ENCODE data around the gene ARL16.

DNA sequence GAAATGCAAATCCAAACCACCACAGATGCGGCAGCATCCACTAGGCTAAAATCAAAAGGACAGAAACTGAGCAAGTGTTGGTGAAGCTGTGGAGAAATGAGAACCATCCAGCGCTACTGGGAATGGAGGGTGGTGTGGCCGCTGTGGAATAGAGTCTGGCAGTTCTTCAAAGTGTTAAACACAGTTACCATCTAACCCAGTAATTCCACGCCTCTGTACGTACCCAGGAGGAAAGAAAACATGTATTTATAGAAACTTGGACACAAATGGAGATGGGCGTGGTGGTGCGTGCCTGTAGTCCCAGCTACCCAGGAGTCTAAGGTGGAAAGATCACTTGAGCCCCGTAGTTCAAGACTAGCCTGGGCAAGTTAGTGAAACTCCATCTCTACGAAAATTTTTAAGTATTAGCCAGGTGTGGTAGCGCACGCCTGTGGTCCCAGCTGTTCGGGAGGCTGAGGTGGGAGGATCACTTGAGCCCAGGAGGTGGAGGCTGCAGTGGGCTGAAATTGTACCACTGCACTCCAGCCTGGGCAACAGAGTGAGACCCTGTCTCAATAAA, 40.1 kb upstream of the ARL16 start:
- TF ChIP-seq, protein P1, sequence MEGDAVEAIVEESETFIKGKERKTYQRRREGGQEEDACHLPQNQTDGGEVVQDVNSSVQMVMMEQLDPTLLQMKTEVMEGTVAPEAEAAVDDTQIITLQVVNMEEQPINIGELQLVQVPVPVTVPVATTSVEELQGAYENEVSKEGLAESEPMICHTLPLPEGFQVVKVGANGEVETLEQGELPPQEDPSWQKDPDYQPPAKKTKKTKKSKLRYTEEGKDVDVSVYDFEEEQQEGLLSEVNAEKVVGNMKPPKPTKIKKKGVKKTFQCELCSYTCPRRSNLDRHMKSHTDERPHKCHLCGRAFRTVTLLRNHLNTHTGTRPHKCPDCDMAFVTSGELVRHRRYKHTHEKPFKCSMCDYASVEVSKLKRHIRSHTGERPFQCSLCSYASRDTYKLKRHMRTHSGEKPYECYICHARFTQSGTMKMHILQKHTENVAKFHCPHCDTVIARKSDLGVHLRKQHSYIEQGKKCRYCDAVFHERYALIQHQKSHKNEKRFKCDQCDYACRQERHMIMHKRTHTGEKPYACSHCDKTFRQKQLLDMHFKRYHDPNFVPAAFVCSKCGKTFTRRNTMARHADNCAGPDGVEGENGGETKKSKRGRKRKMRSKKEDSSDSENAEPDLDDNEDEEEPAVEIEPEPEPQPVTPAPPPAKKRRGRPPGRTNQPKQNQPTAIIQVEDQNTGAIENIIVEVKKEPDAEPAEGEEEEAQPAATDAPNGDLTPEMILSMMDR (IDR thresholded peaks at IDR 0.05; ENCODE audit: poor library complexity, severe bottlenecking) = no peak
- TF ChIP-seq, protein P2, sequence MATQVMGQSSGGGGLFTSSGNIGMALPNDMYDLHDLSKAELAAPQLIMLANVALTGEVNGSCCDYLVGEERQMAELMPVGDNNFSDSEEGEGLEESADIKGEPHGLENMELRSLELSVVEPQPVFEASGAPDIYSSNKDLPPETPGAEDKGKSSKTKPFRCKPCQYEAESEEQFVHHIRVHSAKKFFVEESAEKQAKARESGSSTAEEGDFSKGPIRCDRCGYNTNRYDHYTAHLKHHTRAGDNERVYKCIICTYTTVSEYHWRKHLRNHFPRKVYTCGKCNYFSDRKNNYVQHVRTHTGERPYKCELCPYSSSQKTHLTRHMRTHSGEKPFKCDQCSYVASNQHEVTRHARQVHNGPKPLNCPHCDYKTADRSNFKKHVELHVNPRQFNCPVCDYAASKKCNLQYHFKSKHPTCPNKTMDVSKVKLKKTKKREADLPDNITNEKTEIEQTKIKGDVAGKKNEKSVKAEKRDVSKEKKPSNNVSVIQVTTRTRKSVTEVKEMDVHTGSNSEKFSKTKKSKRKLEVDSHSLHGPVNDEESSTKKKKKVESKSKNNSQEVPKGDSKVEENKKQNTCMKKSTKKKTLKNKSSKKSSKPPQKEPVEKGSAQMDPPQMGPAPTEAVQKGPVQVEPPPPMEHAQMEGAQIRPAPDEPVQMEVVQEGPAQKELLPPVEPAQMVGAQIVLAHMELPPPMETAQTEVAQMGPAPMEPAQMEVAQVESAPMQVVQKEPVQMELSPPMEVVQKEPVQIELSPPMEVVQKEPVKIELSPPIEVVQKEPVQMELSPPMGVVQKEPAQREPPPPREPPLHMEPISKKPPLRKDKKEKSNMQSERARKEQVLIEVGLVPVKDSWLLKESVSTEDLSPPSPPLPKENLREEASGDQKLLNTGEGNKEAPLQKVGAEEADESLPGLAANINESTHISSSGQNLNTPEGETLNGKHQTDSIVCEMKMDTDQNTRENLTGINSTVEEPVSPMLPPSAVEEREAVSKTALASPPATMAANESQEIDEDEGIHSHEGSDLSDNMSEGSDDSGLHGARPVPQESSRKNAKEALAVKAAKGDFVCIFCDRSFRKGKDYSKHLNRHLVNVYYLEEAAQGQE (IDR thresholded peaks at IDR 0.05; ENCODE audit: borderline replicate concordance) = no peak
- no peak for TF ChIP-seq SMC3 (conservative IDR thresholded peaks at IDR 0.05; ENCODE audit: poor library complexity)
- no peak for TF ChIP-seq POLR2AphosphoS5 (IDR thresholded peaks at IDR 0.05)
- no peak for TF ChIP-seq EZH2 (IDR thresholded peaks at IDR 0.05; ENCODE audit: borderline replicate concordance, insufficient read depth, low read length, poor library complexity, severe bottlenecking)
- no peak for TF ChIP-seq RAD21 (conservative IDR thresholded peaks at IDR 0.05)
- TF ChIP-seq TAF1 (IDR thresholded peaks at IDR 0.05; ENCODE audit: low read depth) = no peak
- TF ChIP-seq MXI1 (conservative IDR thresholded peaks at IDR 0.05; ENCODE audit: poor library complexity, severe bottlenecking) = no peak
- no peak for TF ChIP-seq EP300 (conservative IDR thresholded peaks at IDR 0.05; ENCODE audit: poor library complexity, severe bottlenecking)

Data from neural cell (in vitro differentiated cells).